H9 (cell line): ENCODE results near the gene SMIM1. TPM values are rescaled to one million over a fixed set of nuclear protein-coding genes. Genes with fewer than 3 reads are reported as not detected.

Experiments
- DNase-seq: peaks from one replicate; pipeline ENCODE4 v3.0.0-alpha.2; 2017
- H2AFZ ChIP-seq: one replicate; pipeline ENCODE4 v1.6.1; 2013; ENCODE audit warnings: mild to moderate bottlenecking, low read length, control low read depth, moderate library complexity
- H2AK5ac ChIP-seq: 2 replicates; pipeline ENCODE4 v1.6.1; 2013; ENCODE audit warnings: low read length, control low read depth, mixed read lengths; ENCODE audit not compliant: insufficient read length
- H2BK120ac ChIP-seq: one replicate; pipeline ENCODE4 v1.6.1; 2013; ENCODE audit warnings: low read depth, mild to moderate bottlenecking, low read length, control low read depth, inconsistent platforms; ENCODE audit not compliant: poor library complexity, severe bottlenecking
- H2BK12ac ChIP-seq: 2 replicates; pipeline ENCODE4 v1.6.1; 2013; ENCODE audit warnings: low read length, control low read depth, mixed read lengths, low read depth; ENCODE audit not compliant: insufficient read length
- H2BK15ac ChIP-seq: 2 replicates; pipeline ENCODE4 v1.6.1; 2013; ENCODE audit warnings: low read depth, low read length, control low read depth
- H2BK20ac ChIP-seq: one replicate; pipeline ENCODE4 v1.6.1; 2013; ENCODE audit warnings: low read depth, mild to moderate bottlenecking, low read length, control low read depth, inconsistent platforms; ENCODE audit not compliant: poor library complexity, severe bottlenecking
- H2BK5ac ChIP-seq: 2 replicates; pipeline ENCODE4 v1.6.1; 2013; ENCODE audit warnings: low read length, control low read depth, mixed read lengths; ENCODE audit not compliant: insufficient read length
- H3K14ac ChIP-seq: 2 replicates; pipeline ENCODE4 v1.6.1; 2013; ENCODE audit warnings: low read length, control low read depth; ENCODE audit not compliant: insufficient read depth
- H3K18ac ChIP-seq: 2 replicates; pipeline ENCODE4 v1.6.1; 2013; ENCODE audit warnings: low read depth, mild to moderate bottlenecking, mixed read lengths, low read length, control low read depth; ENCODE audit not compliant: insufficient read length
- H3K23ac ChIP-seq: 2 replicates; pipeline ENCODE4 v1.6.1; 2013; ENCODE audit warnings: low read length, control low read depth, mixed read lengths, low read depth; ENCODE audit not compliant: insufficient read length
- H3K23me2 ChIP-seq: 2 replicates; pipeline ENCODE4 v1.6.1; 2013; ENCODE audit warnings: low read depth, mild to moderate bottlenecking, mixed read lengths, low read length, control low read depth; ENCODE audit not compliant: insufficient read length, poor library complexity, severe bottlenecking
- H3K27ac ChIP-seq: 2 replicates; pipeline ENCODE4 v1.5.1; 2013; ENCODE audit warnings: low read length, control low read depth, mixed read lengths, low read depth; ENCODE audit not compliant: insufficient read length
- H3K27me3 ChIP-seq: 2 replicates; pipeline ENCODE4 v1.6.1; 2013; ENCODE audit warnings: low read length, control low read depth, inconsistent platforms; ENCODE audit not compliant: insufficient read depth
- H3K4ac ChIP-seq: 2 replicates; pipeline ENCODE4 v1.6.1; 2013; ENCODE audit warnings: low read depth, mild to moderate bottlenecking, control low read depth, inconsistent platforms, low read length, moderate library complexity
- H3K4me1 ChIP-seq: 2 replicates; pipeline ENCODE4 v1.6.1; 2013; ENCODE audit warnings: low read length, control low read depth, inconsistent platforms; ENCODE audit not compliant: insufficient read depth
- H3K4me2 ChIP-seq: 2 replicates; pipeline ENCODE4 v1.6.1; 2013; ENCODE audit warnings: low read length, control low read depth, mixed read lengths; ENCODE audit not compliant: insufficient read length, insufficient read depth
- H3K56ac ChIP-seq: 2 replicates; pipeline ENCODE4 v1.6.1; 2013; ENCODE audit warnings: low read depth, mild to moderate bottlenecking, mixed read lengths, low read length, control low read depth; ENCODE audit not compliant: insufficient read length
- H3K79me1 ChIP-seq: 2 replicates; pipeline ENCODE4 v1.6.1; 2013; ENCODE audit warnings: low read depth, mild to moderate bottlenecking, moderate library complexity, low read length, control low read depth, inconsistent platforms; ENCODE audit not compliant: insufficient read depth, poor library complexity, severe bottlenecking
- H3K79me2 ChIP-seq: 2 replicates; pipeline ENCODE4 v1.6.1; 2013; ENCODE audit warnings: low read length, control low read depth, inconsistent platforms; ENCODE audit not compliant: insufficient read depth
- H3K9ac ChIP-seq: 2 replicates; pipeline ENCODE4 v1.6.1; 2013; ENCODE audit warnings: low read length, control low read depth, mixed read lengths; ENCODE audit not compliant: insufficient read length; ENCODE audit errors: extremely low read depth
- H3K9me3 ChIP-seq: one replicate; pipeline ENCODE4 v1.6.1; 2013; ENCODE audit warnings: low read depth, low read length, inconsistent platforms; ENCODE audit not compliant: control insufficient read depth
- H3T11ph ChIP-seq: one replicate; pipeline ENCODE4 v1.6.1; 2013; ENCODE audit warnings: mild to moderate bottlenecking, low read length, control low read depth, inconsistent platforms
- H4K20me1 ChIP-seq: one replicate; pipeline ENCODE4 v1.6.1; 2013; ENCODE audit not compliant: control insufficient read depth, insufficient read length, insufficient read depth
- H4K5ac ChIP-seq: 2 replicates; pipeline ENCODE4 v1.6.1; 2013; ENCODE audit warnings: low read depth, mild to moderate bottlenecking, mixed read lengths, low read length, control low read depth; ENCODE audit not compliant: insufficient read length
- H4K8ac ChIP-seq: replicated peaks from 2 replicates; pipeline ENCODE4 v1.6.1; 2013; ENCODE audit warnings: low read length, control low read depth, mixed read lengths, low read depth; ENCODE audit not compliant: insufficient read length
- H4K91ac ChIP-seq: 2 replicates; pipeline ENCODE4 v1.6.1; 2013; ENCODE audit warnings: low read depth, mild to moderate bottlenecking, moderate library complexity, mixed read lengths, low read length, control low read depth; ENCODE audit not compliant: insufficient read length
- H3K27ac Mint-ChIP-seq, 3 experiments: 2 replicates in 2 of 3; 3 replicates in 1 of 3; pipeline ENCODE4 v1.8.0; 2020 to 2021; ENCODE audit warnings: mixed read lengths in 3 of 3, mild to moderate bottlenecking in 1 of 3, moderate library complexity in 1 of 3
- H3K27me3 Mint-ChIP-seq: 2 replicates; pipeline ENCODE4 v1.8.0; 2021; ENCODE audit warnings: low read depth, mild to moderate bottlenecking, moderate library complexity, mixed read lengths
- H3K36me3 Mint-ChIP-seq, 3 experiments: 2 replicates in 2 of 3; 3 replicates in 1 of 3; pipeline ENCODE4 v1.8.0; 2020 to 2021; ENCODE audit warnings: low read depth in 3 of 3, mixed read lengths in 3 of 3; ENCODE audit not compliant: insufficient read depth in 1 of 3
- H3K4me1 Mint-ChIP-seq, 2 experiments: 2 replicates each; pipeline ENCODE4 v1.8.0; 2020; ENCODE audit warnings: mixed read lengths in 2 of 2
- H3K4me3 Mint-ChIP-seq, 2 experiments: 2 replicates in 1 of 2; 3 replicates in 1 of 2; pipeline ENCODE4 v1.8.0; 2020 to 2021; ENCODE audit warnings: mild to moderate bottlenecking in 2 of 2, mixed read lengths in 2 of 2, moderate library complexity in 1 of 2
- H3K9me3 Mint-ChIP-seq, 2 experiments: 2 replicates in 1 of 2; 3 replicates in 1 of 2; pipeline ENCODE4 v1.8.0; 2020; ENCODE audit warnings: mild to moderate bottlenecking in 2 of 2, mixed read lengths in 2 of 2, moderate library complexity in 1 of 2
- WGBS: extraction: QIAGEN DNeasy Blood & Tissue Kit; methylation state at CpG from one replicate; pipeline ENCODE4 v1.1.7; 2013; ENCODE audit warnings: missing lambda C conversion rate, low lambda C conversion rate, mixed read lengths; ENCODE audit not compliant: insufficient read length; ENCODE audit errors: extremely low coverage; 5-methylcytosine and 5-hydroxymethylcytosine counted together
- total RNA-seq: library from RNA; stranded (reverse); gene quantifications from 2 replicates; pipeline ENCODE4 v1.2.1, GENCODE V29; 2021
- TF ChIP-seq, protein P1 (sequence below): fragments of 200-600 bp; sonication (generic); conservative IDR thresholded peaks from 3 replicates; pipeline ENCODE4 v1.8.0; 2021; ENCODE audit warnings: antibody characterized with exemption, mild to moderate bottlenecking

SMIM1 gene
- total RNA-seq, 1 experiment from 2014 or later, result 5.3 TPM

GRCh38 chr1:3785456-3786157 lies 13.1 kb downstream of the SMIM1 start:
- Histone ChIP-seq H3K18ac (no peak overlapping the region), H3K9me3 (no peaks in the 10 kb centered on the region), H2BK5ac (no peak overlapping the region), H2AFZ (no peak overlapping the region), H3K4ac (no peak overlapping the region), H4K8ac (no peak overlapping the region), H4K5ac (no peak overlapping the region), H3K9ac (no peak overlapping the region), H3K4me1 (no peaks in the 10 kb centered on the region), H2AK5ac (no peak overlapping the region), H3K79me1 (no peaks in the 10 kb centered on the region), H3T11ph (no peak overlapping the region), H2BK15ac (no peak overlapping the region), H2BK12ac (no peak overlapping the region), H4K20me1 (no peaks in the 10 kb centered on the region), H2BK120ac (no peak overlapping the region), H3K79me2 (peaks cover 6% of the 10 kb centered on the region; the same call in 1 of the 2 replicates), H3K27me3 (no peaks in the 10 kb centered on the region), H3K14ac (no peak overlapping the region), H3K27ac (no peak overlapping the region), H3K56ac (no peak overlapping the region), H3K23ac (no peak overlapping the region), H3K4me2 (no peak overlapping the region), H4K91ac (no peak overlapping the region), H3K23me2 (no peaks in the 10 kb centered on the region), H2BK20ac (no peak overlapping the region)
- Mint-ChIP-seq H3K4me1 (peaks cover 10 to 11% of the 10 kb centered on the region in 2 experiments), H3K9me3 (no peaks in the 10 kb centered on the region), H3K4me3 (peak overlapping the region in 1 of 2 experiments; percentile 14; a peak in 1 of 5 replicates), H3K27ac (peak overlapping the region; percentile 57 to 95 (median 93); a peak in 5 of 7 replicates), H3K27me3 (no peaks in the 10 kb centered on the region), H3K36me3 (peaks cover 61 to 73% (median 69%) of the 10 kb centered on the region in 3 experiments)
- peak; percentile 73 for DNase-seq
- TF ChIP-seq, protein P1, sequence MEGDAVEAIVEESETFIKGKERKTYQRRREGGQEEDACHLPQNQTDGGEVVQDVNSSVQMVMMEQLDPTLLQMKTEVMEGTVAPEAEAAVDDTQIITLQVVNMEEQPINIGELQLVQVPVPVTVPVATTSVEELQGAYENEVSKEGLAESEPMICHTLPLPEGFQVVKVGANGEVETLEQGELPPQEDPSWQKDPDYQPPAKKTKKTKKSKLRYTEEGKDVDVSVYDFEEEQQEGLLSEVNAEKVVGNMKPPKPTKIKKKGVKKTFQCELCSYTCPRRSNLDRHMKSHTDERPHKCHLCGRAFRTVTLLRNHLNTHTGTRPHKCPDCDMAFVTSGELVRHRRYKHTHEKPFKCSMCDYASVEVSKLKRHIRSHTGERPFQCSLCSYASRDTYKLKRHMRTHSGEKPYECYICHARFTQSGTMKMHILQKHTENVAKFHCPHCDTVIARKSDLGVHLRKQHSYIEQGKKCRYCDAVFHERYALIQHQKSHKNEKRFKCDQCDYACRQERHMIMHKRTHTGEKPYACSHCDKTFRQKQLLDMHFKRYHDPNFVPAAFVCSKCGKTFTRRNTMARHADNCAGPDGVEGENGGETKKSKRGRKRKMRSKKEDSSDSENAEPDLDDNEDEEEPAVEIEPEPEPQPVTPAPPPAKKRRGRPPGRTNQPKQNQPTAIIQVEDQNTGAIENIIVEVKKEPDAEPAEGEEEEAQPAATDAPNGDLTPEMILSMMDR, result peak; percentile 77
- no CpG with 5 or more reads among the region's 14 CpGs for WGBS
